Heart left ventricle (tissue), 16 donors: ENCODE measurements around the gene TYSND1. TPM values are rescaled to one million over a fixed set of nuclear protein-coding genes. Genes with fewer than 3 reads are reported as not detected.

ENCODE experiments used
- ATAC-seq, 4 donors: fragments of 200-7000 bp; cut with Tn5 transposase; one replicate each; pipeline ENCODE4 v1.9.1; 2020 to 2022; ENCODE audit warnings: moderate library complexity in 4 of 4, mild to moderate bottlenecking in 3 of 4, moderate number of reproducible peaks in 1 of 4
- DNase-seq, 5 donors: peaks; one replicate each; pipeline ENCODE4 v3.0.0-alpha.2; 2020
- H3K27ac ChIP-seq, 12 donors: fragments of 200-600 bp; sonication (generic) in 4 of 12; one replicate each; pipeline versions ENCODE4 v1.5.0 to v1.8.0; 2016 to 2022; ENCODE audit warnings: mild to moderate bottlenecking in 2 of 12
- H3K27me3 ChIP-seq, 9 donors: fragments of 200-600 bp; sonication (generic) in 2 of 9; one replicate each; pipeline versions ENCODE4 v1.5.1 to v1.8.0; 2016 to 2022; ENCODE audit warnings: mild to moderate bottlenecking in 3 of 9
- H3K36me3 ChIP-seq, 9 donors: fragments of 200-600 bp; sonication (generic) in 2 of 9; one replicate each; pipeline versions ENCODE4 v1.5.0 to v1.8.0; 2018 to 2022; ENCODE audit warnings: mild to moderate bottlenecking in 2 of 9
- H3K4me1 ChIP-seq, 12 donors: fragments of 200-600 bp; sonication (generic) in 4 of 12; one replicate each; pipeline versions ENCODE4 v1.5.0 to v1.8.0; 2016 to 2022; ENCODE audit warnings: mild to moderate bottlenecking in 3 of 12
- H3K4me3 ChIP-seq, 12 donors: fragments of 200-600 bp; sonication (generic) in 4 of 12; one replicate each; pipeline versions ENCODE4 v1.5.0 to v1.8.0; 2017 to 2022; ENCODE audit warnings: mild to moderate bottlenecking in 9 of 12, moderate library complexity in 4 of 12
- H3K9me3 ChIP-seq, 12 donors: fragments of 200-600 bp; sonication (generic) in 4 of 12; one replicate each; pipeline versions ENCODE4 v1.5.0 to v1.8.0; 2016 to 2022; ENCODE audit warnings: mild to moderate bottlenecking in 1 of 12
- POLR2A ChIP-seq, 2 donors: fragments of 450-650 bp; IDR thresholded peaks; one replicate each; pipeline ENCODE4 v1.6.1; 2017; ENCODE audit warnings: antibody characterized with exemption in 2 of 2, mild to moderate bottlenecking in 2 of 2, moderate library complexity in 2 of 2
- WGBS, 4 donors: extraction: QIAGEN DNeasy Blood & Tissue Kit in 2 of 4; methylation state at CpG; one replicate each; pipeline versions ENCODE4 v1.1.5 to v1.1.7; 2013 to 2018; 5-methylcytosine and 5-hydroxymethylcytosine counted together
- intact Hi-C, 10 donors: fragments of 100-400 bp; cut with DNase I; formaldehyde crosslinking; loops; one replicate each; pipeline versions ENCODE4 v1.11.1 to v1.14.2; 2022
- polyA plus RNA-seq, 2 donors: library from polyadenylated mRNA; stranded (reverse); fragments of 200-250 nt; gene quantifications; one replicate each; pipeline ENCODE4 v1.2.3, GENCODE V29; 2013
- total RNA-seq, 9 donors: library from RNA; depleted of rRNA in 2 of 9; stranded (reverse); fragments of >200 nt in 2 of 9; fragmentation: NEBNext Ultra II Directional in 3 of 9; extraction: Animal tissue kit (Norgen Biotek cat#: 25700) in 3 of 9; gene quantifications; one replicate each; pipeline versions ENCODE4 v1.1.0 to v1.2.4, GENCODE V29; 2016 to 2023
- TF ChIP-seq, protein P1 (sequence below), 12 donors: fragments of 200-600 bp; sonication (generic) in 4 of 12; IDR thresholded peaks; one replicate each; pipeline versions ENCODE4 v1.5.0 to v1.8.0; 2018 to 2022; ENCODE audit warnings: antibody characterized with exemption in 12 of 12, mild to moderate bottlenecking in 5 of 12
- donor health status: ischemic (EF 13 %, LVEDD 7.1; RV severe dilation, severe dysfunction).
- donor health status: healthy with polysubstance abuse.
- donor health status: DM: no; HTN: yes; CAD: no.
- donor health status: DM: no; HTN: no; CAD: no.
- donor health status: ischemic (EF 25% LVEDD 6.9; RV normal size, moderate dysfunction).
- donor health status: ischemic (EF 25% LVEDD 5.7; RV mildly dilated, moderate dysfunction).
- donor health status: healthy.
- donor health status: DM: yes; HTN: yes; CAD: no.
- donor health status: ischemic (EF 35%, LVEDD 5.7; RV mildly dilated, moderate dysfunction).
- donor health status: nonischemic (EF 11% LVEDD 7.7; RV severe dilation, severe dysfunction).
- donor health status: DM: yes; HTN: yes; CAD: no.
- donor health status: PGD.
- donor health status: ischemic (EF 29% LVEDD 5.4; RV normal size, mild dysfunction).
- donor health status: nonischemic (EF 23%, LVEDD 6.1; RV moderate dilation, normal function).

The TYSND1 gene
- total and polyA plus RNA-seq, 11 donors = 2.5 to 9.6 (median 5.1) TPM

DNA sequence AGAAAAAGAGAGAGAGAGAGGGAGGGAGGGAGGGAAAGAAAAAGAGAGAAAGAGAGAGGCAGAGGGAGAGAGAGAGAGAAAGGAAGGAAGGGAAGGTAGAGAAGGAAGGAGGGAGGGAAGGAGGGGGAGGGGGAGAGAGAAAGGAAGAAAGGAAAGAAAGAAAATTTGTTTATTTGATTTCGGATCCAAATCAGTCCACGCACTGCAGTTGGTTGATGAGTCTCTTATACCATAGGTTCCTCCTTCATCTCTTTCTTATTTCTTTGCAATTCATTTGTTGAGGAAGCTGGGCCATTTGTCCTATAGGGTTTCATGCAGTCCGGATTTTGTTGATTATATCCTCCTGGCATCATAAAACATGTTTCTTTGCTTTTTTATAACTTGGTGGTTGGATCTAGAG lies 48.2 kb downstream of the TYSND1 start:
- Histone ChIP-seq H3K27me3 (no peaks in the 10 kb centered on the region), H3K36me3 (peaks cover 0 to 73% (median 40%) of the 10 kb centered on the region in 9 donors), H3K9me3 (no peaks in the 10 kb centered on the region), H3K4me3 (no peak overlapping the region), H3K4me1 (no peaks in the 10 kb centered on the region), H3K27ac (no peak overlapping the region)
- WGBS, 4 donors = 90 to 96% (median 94%) methylated on average over 3 of the region's 3 CpGs
- intact Hi-C loops = no loop called here
- ATAC-seq = no peak
- DNase-seq = no peak
- TF ChIP-seq, protein P1, sequence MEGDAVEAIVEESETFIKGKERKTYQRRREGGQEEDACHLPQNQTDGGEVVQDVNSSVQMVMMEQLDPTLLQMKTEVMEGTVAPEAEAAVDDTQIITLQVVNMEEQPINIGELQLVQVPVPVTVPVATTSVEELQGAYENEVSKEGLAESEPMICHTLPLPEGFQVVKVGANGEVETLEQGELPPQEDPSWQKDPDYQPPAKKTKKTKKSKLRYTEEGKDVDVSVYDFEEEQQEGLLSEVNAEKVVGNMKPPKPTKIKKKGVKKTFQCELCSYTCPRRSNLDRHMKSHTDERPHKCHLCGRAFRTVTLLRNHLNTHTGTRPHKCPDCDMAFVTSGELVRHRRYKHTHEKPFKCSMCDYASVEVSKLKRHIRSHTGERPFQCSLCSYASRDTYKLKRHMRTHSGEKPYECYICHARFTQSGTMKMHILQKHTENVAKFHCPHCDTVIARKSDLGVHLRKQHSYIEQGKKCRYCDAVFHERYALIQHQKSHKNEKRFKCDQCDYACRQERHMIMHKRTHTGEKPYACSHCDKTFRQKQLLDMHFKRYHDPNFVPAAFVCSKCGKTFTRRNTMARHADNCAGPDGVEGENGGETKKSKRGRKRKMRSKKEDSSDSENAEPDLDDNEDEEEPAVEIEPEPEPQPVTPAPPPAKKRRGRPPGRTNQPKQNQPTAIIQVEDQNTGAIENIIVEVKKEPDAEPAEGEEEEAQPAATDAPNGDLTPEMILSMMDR (IDR thresholded peaks at IDR 0.05) = no peak
- TF ChIP-seq POLR2A (IDR thresholded peaks at IDR 0.05) = no peak

DNA sequence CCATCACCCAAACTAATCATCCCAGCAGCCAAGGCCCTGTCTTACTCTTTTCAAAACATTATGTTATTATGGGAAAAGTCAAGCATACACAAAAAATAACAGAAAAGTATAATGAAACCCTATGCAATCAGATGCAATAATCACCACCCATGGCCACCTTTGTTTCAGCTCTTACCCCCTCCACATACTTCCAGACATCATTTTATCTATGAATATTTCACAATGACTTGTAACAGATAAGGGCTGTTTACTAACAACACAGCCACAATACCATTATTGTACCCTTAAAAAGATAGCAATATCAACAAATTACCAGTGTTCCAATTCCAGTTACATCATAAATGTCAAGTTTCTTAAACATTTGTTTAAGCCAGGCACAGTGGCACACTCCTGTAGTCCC lies 49.0 kb downstream of the TYSND1 start:
- H3K36me3 ChIP-seq = peaks cover 0 to 75% (median 44%) of the 10 kb centered on the region in 9 donors
- no peak overlapping the region for H3K4me3 ChIP-seq
- no peak overlapping the region for H3K27ac ChIP-seq
- no peaks in the 10 kb centered on the region for H3K27me3 ChIP-seq
- no peaks in the 10 kb centered on the region for H3K9me3 ChIP-seq
- TF ChIP-seq, protein P1 (IDR thresholded peaks at IDR 0.05) = no peak
- TF ChIP-seq POLR2A (IDR thresholded peaks at IDR 0.05) = no peak
- intact Hi-C loops = no loop called here
- DNase-seq (no peak), ATAC-seq (no peak)
- no peaks in the 10 kb centered on the region for H3K4me1 ChIP-seq

- H3K4me3 ChIP-seq = no peak overlapping the region
- intact Hi-C loops = no loop called here
- no peak overlapping the region for H3K27ac ChIP-seq
- no peak for DNase-seq
- H3K4me1 ChIP-seq = no peaks in the 10 kb centered on the region
- H3K9me3 ChIP-seq = no peaks in the 10 kb centered on the region
- TF ChIP-seq POLR2A (IDR thresholded peaks at IDR 0.05) = no peak
- TF ChIP-seq, protein P1 (IDR thresholded peaks at IDR 0.05) = no peak
- ATAC-seq = no peak
- 91 to 97% (median 96%) methylated on average over 5 of the region's 5 CpGs for WGBS, 4 donors
- H3K36me3 ChIP-seq = peaks cover 0 to 79% (median 50%) of the 10 kb centered on the region in 9 donors
- no peaks in the 10 kb centered on the region for H3K27me3 ChIP-seq
These were observed 49.6 kb downstream of the TYSND1 start for GRCh38 chr10:70096705-70097420.

DNA sequence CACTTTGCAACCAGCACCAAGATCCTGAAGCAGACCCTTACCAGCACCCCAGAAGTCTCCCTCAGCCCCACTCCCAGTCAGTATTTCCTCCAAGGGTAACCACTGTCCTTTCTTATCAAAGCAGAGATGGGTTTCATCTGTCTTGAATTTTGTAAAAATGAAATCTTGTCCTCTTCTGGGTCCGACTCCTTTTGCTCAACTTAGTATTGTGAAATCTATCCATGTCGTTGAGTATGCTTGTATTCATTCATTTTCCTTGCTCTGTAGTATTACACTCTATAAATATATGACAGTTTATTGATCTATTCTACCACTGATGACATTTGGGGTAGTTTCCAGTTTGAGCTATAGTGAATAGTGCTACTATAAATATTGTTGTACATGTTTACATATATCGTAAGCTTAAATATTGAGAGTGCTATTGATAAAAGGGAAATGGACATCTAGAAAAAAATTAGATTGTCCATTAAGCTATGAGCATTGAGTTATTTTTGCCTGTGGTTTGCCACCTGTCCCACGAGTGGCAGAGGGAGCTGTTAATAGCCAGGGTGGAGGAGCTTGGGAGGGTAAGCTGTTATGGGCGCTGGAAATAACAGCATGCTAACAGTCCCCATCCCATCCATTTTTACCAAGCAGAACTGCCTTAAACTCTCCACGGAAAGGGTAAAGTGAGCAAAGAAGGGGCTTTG lies 50.3 kb downstream of the TYSND1 start:
- Histone ChIP-seq H3K4me3 (no peak overlapping the region), H3K9me3 (no peaks in the 10 kb centered on the region), H3K27ac (no peak overlapping the region), H3K27me3 (no peaks in the 10 kb centered on the region), H3K4me1 (no peaks in the 10 kb centered on the region), H3K36me3 (peaks cover 0 to 80% (median 50%) of the 10 kb centered on the region in 9 donors)
- DNase-seq = no peak
- no peak for ATAC-seq
- WGBS, 4 donors = 85 to 89% (median 87%) methylated on average over 6 of the region's 6 CpGs
- no peak for TF ChIP-seq POLR2A (IDR thresholded peaks at IDR 0.05)
- TF ChIP-seq, protein P1 (IDR thresholded peaks at IDR 0.05) = no peak
- intact Hi-C loops = no loop called here
